HEK293 (cell line): ENCODE data around the gene GIPC1.

Source experiments
- CTCF ChIA-PET: fragments of 350-600 bp; formaldehyde crosslinking; extraction: SDS; loops from one replicate; lab custom pipeline; 2021; ENCODE audit warnings: antibody characterized with exemption; lab: Yijun Ruan, JAX
- POLR2A ChIA-PET: fragments of 300-600 bp; formaldehyde crosslinking; extraction: SDS; loops from one replicate; lab custom pipeline; 2020; ENCODE audit warnings: antibody characterized with exemption, inconsistent platforms; lab: Yijun Ruan, JAX
- H3K27ac ChIP-seq: fragments of 200-500 bp; sonication (Bioruptor generic); 2 replicates; pipeline ENCODE4 v1.5.1; 2014; ENCODE audit warnings: low read depth, low read length, control low read depth, inconsistent platforms; ENCODE audit errors: extremely low read depth
- H3K36me3 ChIP-seq, 2 experiments: fragments of 200-500 bp in 1 of 2; sonication (Bioruptor generic) in 1 of 2; 1 replicate in 1 of 2; 2 replicates in 1 of 2; pipeline ENCODE4 v1.5.1; 2014 to 2017; ENCODE audit warnings: inconsistent platforms in 2 of 2, low read length in 2 of 2; ENCODE audit not compliant: control insufficient read depth in 2 of 2, insufficient read depth in 1 of 2
- H3K4me1 ChIP-seq: fragments of 200-500 bp; sonication (Bioruptor generic); 2 replicates; pipeline ENCODE4 v1.5.1; 2014; ENCODE audit warnings: mild to moderate bottlenecking, low read length, inconsistent platforms; ENCODE audit not compliant: control insufficient read depth, insufficient read depth
- H3K4me3 ChIP-seq: 2 replicates; pipeline ENCODE4 v1.5.1; 2011; ENCODE audit warnings: low read depth, mild to moderate bottlenecking, control low read depth, low read length, moderate library complexity
- H3K9me3 ChIP-seq: fragments of 200-500 bp; sonication (Bioruptor generic); 2 replicates; pipeline ENCODE4 v1.5.1; 2014; ENCODE audit warnings: low read depth, low read length, inconsistent platforms; ENCODE audit not compliant: control insufficient read depth, insufficient read depth
- EGR2 ChIP-seq: fragments of 450-650 bp; formaldehyde crosslinking; IDR thresholded peaks from 2 replicates; pipeline ENCODE4 v1.5.1; 2016; ENCODE audit warnings: low read depth, missing biosample characterization, missing genetic modification characterization
- KLF7 ChIP-seq: fragments of 450-650 bp; formaldehyde crosslinking; IDR thresholded peaks from 2 replicates; pipeline ENCODE4 v1.5.1; 2016; ENCODE audit warnings: missing biosample characterization, missing genetic modification characterization, borderline replicate concordance
- KLF8 ChIP-seq: fragments of 450-650 bp; formaldehyde crosslinking; IDR thresholded peaks from 2 replicates; pipeline ENCODE4 v1.5.1; 2016; ENCODE audit warnings: missing biosample characterization, missing genetic modification characterization
- KLF9 ChIP-seq: fragments of 450-650 bp; formaldehyde crosslinking; IDR thresholded peaks from 2 replicates; pipeline ENCODE4 v1.5.1; 2016; ENCODE audit warnings: missing biosample characterization, missing genetic modification characterization, low read depth
- OVOL3 ChIP-seq: fragments of 450-650 bp; formaldehyde crosslinking; IDR thresholded peaks from 2 replicates; pipeline ENCODE4 v1.5.1; 2016; ENCODE audit warnings: missing biosample characterization, missing genetic modification characterization
- SCRT2 ChIP-seq: fragments of 450-650 bp; formaldehyde crosslinking; IDR thresholded peaks from 2 replicates; pipeline ENCODE4 v1.5.1; 2016; ENCODE audit warnings: missing biosample characterization, missing genetic modification characterization
- SP2 ChIP-seq: fragments of 450-650 bp; formaldehyde crosslinking; IDR thresholded peaks from 2 replicates; pipeline ENCODE4 v1.5.1; 2016; ENCODE audit warnings: missing biosample characterization, missing genetic modification characterization
- ZBTB48 ChIP-seq: fragments of 450-650 bp; formaldehyde crosslinking; IDR thresholded peaks from 2 replicates; pipeline ENCODE4 v1.5.1; 2016; ENCODE audit warnings: missing biosample characterization, missing genetic modification characterization
- ZEB2 ChIP-seq: fragments of 450-650 bp; formaldehyde crosslinking; IDR thresholded peaks from 2 replicates; pipeline ENCODE4 v1.5.1; 2016; ENCODE audit warnings: missing biosample characterization, missing genetic modification characterization
- ZFHX2 ChIP-seq: fragments of 450-650 bp; formaldehyde crosslinking; conservative IDR thresholded peaks from 2 replicates; pipeline ENCODE4 v1.5.1; 2016; ENCODE audit warnings: missing biosample characterization, missing genetic modification characterization
- ZFP37 ChIP-seq: fragments of 450-650 bp; formaldehyde crosslinking; IDR thresholded peaks from 2 replicates; pipeline ENCODE4 v1.5.1; 2016; ENCODE audit warnings: missing biosample characterization, missing genetic modification characterization
- ZFP41 ChIP-seq: fragments of 450-650 bp; formaldehyde crosslinking; IDR thresholded peaks from 2 replicates; pipeline ENCODE4 v1.5.1; 2016; ENCODE audit warnings: missing biosample characterization, missing genetic modification characterization, borderline replicate concordance
- ZNF112 ChIP-seq: fragments of 450-650 bp; formaldehyde crosslinking; IDR thresholded peaks from 2 replicates; pipeline ENCODE4 v1.5.0; 2017; ENCODE audit warnings: missing biosample characterization, missing genetic modification characterization
- ZNF221 ChIP-seq: fragments of 450-650 bp; formaldehyde crosslinking; IDR thresholded peaks from 2 replicates; pipeline ENCODE4 v1.5.1; 2017; ENCODE audit warnings: missing biosample characterization, missing genetic modification characterization, borderline replicate concordance
- ZNF473 ChIP-seq: fragments of 450-650 bp; formaldehyde crosslinking; IDR thresholded peaks from 2 replicates; pipeline ENCODE4 v1.5.1; 2017; ENCODE audit warnings: missing biosample characterization, missing genetic modification characterization
- ZNF530 ChIP-seq: fragments of 450-650 bp; formaldehyde crosslinking; IDR thresholded peaks from 2 replicates; pipeline ENCODE4 v1.5.1; 2016; ENCODE audit warnings: low read depth, missing biosample characterization, missing genetic modification characterization
- ZNF610 ChIP-seq: fragments of 450-650 bp; formaldehyde crosslinking; IDR thresholded peaks from 2 replicates; pipeline ENCODE4 v1.5.1; 2016; ENCODE audit warnings: missing biosample characterization, missing genetic modification characterization, borderline replicate concordance
- ZNF621 ChIP-seq: fragments of 450-650 bp; formaldehyde crosslinking; IDR thresholded peaks from 2 replicates; pipeline ENCODE4 v1.5.1; 2017; ENCODE audit warnings: missing biosample characterization, missing genetic modification characterization
- ZNF624 ChIP-seq: fragments of 450-650 bp; formaldehyde crosslinking; IDR thresholded peaks from 2 replicates; pipeline ENCODE4 v1.5.1; 2017; ENCODE audit warnings: missing biosample characterization, missing genetic modification characterization
- ZNF658 ChIP-seq: fragments of 450-650 bp; formaldehyde crosslinking; IDR thresholded peaks from 2 replicates; pipeline ENCODE4; 2016; ENCODE audit warnings: missing biosample characterization, missing genetic modification characterization
- ZNF660 ChIP-seq: fragments of 450-650 bp; IDR thresholded peaks from 2 replicates; pipeline ENCODE4 v1.5.1; 2018; ENCODE audit warnings: missing biosample characterization, mild to moderate bottlenecking, missing genetic modification characterization
- TF ChIP-seq, protein P1 (sequence below): fragments of 450-650 bp; formaldehyde crosslinking; IDR thresholded peaks from 2 replicates; pipeline ENCODE4 v1.5.1; 2017; ENCODE audit warnings: missing biosample characterization, missing genetic modification characterization
- TF ChIP-seq, protein P2 (sequence below): fragments of 450-650 bp; formaldehyde crosslinking; IDR thresholded peaks from 2 replicates; pipeline ENCODE4 v1.5.0; 2017; ENCODE audit warnings: missing biosample characterization, missing genetic modification characterization, borderline replicate concordance
- TF ChIP-seq, protein P3 (sequence below): fragments of 450-650 bp; formaldehyde crosslinking; IDR thresholded peaks from 2 replicates; pipeline ENCODE4 v1.5.1; 2016; ENCODE audit warnings: missing biosample characterization, missing genetic modification characterization, low read depth
- TF ChIP-seq, protein P4 (sequence below): fragments of 450-650 bp; IDR thresholded peaks from 2 replicates; pipeline ENCODE4 v1.5.1; 2018; ENCODE audit warnings: missing biosample characterization, mild to moderate bottlenecking, missing genetic modification characterization
- TF ChIP-seq, protein P5 (sequence below): fragments of 450-650 bp; formaldehyde crosslinking; IDR thresholded peaks from 2 replicates; pipeline ENCODE4 v1.5.1; 2016; ENCODE audit warnings: missing biosample characterization, missing genetic modification characterization

The GIPC1 gene

DNA sequence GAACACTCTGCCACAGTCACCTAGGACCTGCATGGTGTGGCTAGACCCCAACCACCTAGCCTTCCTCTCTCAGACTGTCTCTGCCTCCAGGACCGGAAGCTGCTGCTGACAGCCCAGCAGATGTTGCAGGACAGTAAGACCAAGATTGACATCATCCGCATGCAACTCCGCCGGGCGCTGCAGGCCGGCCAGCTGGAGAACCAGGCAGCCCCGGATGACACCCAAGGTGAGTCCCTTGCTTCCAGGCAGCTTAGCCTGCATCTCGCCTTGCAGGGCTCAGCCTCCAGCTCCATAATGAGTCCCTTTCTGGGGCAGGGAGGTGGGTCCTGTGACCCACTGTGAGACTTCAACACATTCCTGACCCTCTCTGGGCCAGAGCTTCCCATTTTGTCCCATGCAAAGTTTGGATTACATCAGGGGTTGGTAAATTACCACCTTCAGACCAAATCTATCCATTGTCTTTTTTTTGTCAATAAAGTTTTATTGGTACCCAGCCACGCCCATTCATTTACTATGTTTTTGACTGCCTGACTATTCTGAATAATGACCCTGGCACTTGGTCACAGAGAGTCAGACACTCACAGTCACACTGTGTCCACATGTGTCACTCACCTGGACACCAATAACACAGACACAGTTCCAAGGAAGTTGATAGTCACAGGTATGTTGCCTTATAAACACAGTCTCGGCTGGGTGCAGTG lies 49.4 kb downstream of the GIPC1 start:
- ChIA-PET POLR2A (no interaction called here), CTCF (no interaction called here)

DNA sequence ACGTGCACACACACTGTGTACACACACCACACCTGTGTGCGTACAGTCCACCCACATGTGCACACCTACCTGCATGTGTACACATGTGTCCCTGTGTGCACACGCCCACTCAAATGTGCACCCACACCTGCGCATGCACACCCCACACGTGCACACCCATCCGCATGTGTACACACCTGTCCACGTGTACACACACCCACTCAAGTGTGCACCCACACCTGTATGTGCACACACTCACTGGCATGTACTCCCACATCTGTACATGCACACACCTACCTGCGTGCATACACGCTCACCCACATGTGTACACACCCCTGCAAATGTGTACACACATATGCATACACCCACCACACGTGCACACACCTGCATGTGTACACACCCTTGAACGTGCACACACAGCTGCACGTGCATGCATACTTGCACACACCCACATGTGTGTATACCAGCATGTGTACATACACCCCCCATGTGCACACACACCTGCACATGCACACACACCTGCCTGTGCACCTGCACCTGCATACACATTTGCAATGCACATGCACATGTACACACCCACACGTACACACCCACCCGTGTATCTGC lies 52.2 kb downstream of the GIPC1 start:
- H3K36me3 ChIP-seq = peaks cover 44 to 74% of the 10 kb centered on the region in 2 experiments
- TF ChIP-seq ZEB2 (0 out of 2 replicates have a peak, but pooled peaks have one; percentile 44), ZFP37 (tag by site-specific recombination) (no peak), EGR2 (tag by site-specific recombination) (peak; percentile 72), SCRT2 (tag by site-specific recombination) (0 out of 2 replicates have a peak, but pooled peaks have one; percentile 27), ZNF621 (tag by site-specific recombination) (no peak), ZNF660 (tag by site-specific recombination) (no peak), ZNF221 (no peak), ZNF112 (tag by site-specific recombination) (no peak), ZNF610 (tag by site-specific recombination) (no peak), ZFP41 (tag by site-specific recombination) (no peak), ZNF473 (tag by site-specific recombination) (no peak), ZNF658 (tag by site-specific recombination) (no peak), ZNF530 (tag by site-specific recombination) (no peak), ZFHX2 (tag by site-specific recombination) (peak; percentile 69), ZBTB48 (tag by site-specific recombination) (no peak), OVOL3 (no peak), ZNF624 (tag by site-specific recombination) (no peak)
- TF ChIP-seq, protein P1, sequence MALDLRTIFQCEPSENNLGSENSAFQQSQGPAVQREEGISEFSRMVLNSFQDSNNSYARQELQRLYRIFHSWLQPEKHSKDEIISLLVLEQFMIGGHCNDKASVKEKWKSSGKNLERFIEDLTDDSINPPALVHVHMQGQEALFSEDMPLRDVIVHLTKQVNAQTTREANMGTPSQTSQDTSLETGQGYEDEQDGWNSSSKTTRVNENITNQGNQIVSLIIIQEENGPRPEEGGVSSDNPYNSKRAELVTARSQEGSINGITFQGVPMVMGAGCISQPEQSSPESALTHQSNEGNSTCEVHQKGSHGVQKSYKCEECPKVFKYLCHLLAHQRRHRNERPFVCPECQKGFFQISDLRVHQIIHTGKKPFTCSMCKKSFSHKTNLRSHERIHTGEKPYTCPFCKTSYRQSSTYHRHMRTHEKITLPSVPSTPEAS (tag by site-specific recombination) = peak; percentile 78
- TF ChIP-seq, protein P2, sequence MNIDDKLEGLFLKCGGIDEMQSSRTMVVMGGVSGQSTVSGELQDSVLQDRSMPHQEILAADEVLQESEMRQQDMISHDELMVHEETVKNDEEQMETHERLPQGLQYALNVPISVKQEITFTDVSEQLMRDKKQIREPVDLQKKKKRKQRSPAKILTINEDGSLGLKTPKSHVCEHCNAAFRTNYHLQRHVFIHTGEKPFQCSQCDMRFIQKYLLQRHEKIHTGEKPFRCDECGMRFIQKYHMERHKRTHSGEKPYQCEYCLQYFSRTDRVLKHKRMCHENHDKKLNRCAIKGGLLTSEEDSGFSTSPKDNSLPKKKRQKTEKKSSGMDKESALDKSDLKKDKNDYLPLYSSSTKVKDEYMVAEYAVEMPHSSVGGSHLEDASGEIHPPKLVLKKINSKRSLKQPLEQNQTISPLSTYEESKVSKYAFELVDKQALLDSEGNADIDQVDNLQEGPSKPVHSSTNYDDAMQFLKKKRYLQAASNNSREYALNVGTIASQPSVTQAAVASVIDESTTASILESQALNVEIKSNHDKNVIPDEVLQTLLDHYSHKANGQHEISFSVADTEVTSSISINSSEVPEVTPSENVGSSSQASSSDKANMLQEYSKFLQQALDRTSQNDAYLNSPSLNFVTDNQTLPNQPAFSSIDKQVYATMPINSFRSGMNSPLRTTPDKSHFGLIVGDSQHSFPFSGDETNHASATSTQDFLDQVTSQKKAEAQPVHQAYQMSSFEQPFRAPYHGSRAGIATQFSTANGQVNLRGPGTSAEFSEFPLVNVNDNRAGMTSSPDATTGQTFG (tag by site-specific recombination) = no peak
- TF ChIP-seq, protein P3, sequence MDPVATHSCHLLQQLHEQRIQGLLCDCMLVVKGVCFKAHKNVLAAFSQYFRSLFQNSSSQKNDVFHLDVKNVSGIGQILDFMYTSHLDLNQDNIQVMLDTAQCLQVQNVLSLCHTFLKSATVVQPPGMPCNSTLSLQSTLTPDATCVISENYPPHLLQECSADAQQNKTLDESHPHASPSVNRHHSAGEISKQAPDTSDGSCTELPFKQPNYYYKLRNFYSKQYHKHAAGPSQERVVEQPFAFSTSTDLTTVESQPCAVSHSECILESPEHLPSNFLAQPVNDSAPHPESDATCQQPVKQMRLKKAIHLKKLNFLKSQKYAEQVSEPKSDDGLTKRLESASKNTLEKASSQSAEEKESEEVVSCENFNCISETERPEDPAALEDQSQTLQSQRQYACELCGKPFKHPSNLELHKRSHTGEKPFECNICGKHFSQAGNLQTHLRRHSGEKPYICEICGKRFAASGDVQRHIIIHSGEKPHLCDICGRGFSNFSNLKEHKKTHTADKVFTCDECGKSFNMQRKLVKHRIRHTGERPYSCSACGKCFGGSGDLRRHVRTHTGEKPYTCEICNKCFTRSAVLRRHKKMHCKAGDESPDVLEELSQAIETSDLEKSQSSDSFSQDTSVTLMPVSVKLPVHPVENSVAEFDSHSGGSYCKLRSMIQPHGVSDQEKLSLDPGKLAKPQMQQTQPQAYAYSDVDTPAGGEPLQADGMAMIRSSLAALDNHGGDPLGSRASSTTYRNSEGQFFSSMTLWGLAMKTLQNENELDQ = no peak
- TF ChIP-seq, protein P4, sequence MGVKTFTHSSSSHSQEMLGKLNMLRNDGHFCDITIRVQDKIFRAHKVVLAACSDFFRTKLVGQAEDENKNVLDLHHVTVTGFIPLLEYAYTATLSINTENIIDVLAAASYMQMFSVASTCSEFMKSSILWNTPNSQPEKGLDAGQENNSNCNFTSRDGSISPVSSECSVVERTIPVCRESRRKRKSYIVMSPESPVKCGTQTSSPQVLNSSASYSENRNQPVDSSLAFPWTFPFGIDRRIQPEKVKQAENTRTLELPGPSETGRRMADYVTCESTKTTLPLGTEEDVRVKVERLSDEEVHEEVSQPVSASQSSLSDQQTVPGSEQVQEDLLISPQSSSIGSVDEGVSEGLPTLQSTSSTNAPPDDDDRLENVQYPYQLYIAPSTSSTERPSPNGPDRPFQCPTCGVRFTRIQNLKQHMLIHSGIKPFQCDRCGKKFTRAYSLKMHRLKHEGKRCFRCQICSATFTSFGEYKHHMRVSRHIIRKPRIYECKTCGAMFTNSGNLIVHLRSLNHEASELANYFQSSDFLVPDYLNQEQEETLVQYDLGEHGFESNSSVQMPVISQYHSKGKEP (tag by site-specific recombination) = no peak
- TF ChIP-seq, protein P5, sequence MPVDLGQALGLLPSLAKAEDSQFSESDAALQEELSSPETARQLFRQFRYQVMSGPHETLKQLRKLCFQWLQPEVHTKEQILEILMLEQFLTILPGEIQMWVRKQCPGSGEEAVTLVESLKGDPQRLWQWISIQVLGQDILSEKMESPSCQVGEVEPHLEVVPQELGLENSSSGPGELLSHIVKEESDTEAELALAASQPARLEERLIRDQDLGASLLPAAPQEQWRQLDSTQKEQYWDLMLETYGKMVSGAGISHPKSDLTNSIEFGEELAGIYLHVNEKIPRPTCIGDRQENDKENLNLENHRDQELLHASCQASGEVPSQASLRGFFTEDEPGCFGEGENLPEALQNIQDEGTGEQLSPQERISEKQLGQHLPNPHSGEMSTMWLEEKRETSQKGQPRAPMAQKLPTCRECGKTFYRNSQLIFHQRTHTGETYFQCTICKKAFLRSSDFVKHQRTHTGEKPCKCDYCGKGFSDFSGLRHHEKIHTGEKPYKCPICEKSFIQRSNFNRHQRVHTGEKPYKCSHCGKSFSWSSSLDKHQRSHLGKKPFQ (tag by site-specific recombination) = 0 out of 2 replicates have a peak, but pooled peaks have one; percentile 34

More for the DNA sequence above, 49.4 kb downstream of the GIPC1 start:
- TF ChIP-seq KLF7 (peak; percentile 81; the same call in 1 of the 2 replicates), SP2 (tag by site-specific recombination) (no peak), KLF9 (peak; percentile 47; the same call in 1 of the 2 replicates), KLF8 (tag by site-specific recombination) (peak; percentile 72)
- H3K36me3 ChIP-seq = peaks cover 49 to 89% of the 10 kb centered on the region in 2 experiments
- no peaks in the 10 kb centered on the region for H3K9me3 ChIP-seq
- no peak overlapping the region for H3K27ac ChIP-seq
- H3K4me3 ChIP-seq = no peak overlapping the region
- no peaks in the 10 kb centered on the region for H3K4me1 ChIP-seq

More for the DNA sequence above, 52.2 kb downstream of the GIPC1 start:
- H3K27ac ChIP-seq = no peak overlapping the region
- H3K4me3 ChIP-seq = no peak overlapping the region
- no peaks in the 10 kb centered on the region for H3K9me3 ChIP-seq
- ChIA-PET CTCF (no interaction called here), POLR2A (no interaction called here)
- H3K4me1 ChIP-seq = 0 out of 2 replicates have a peak, but pooled peaks cover 2% of the 10 kb centered on the region
